Sigmoid colon (tissue), 7 donors: ENCODE results near the gene CCNYL1. TPM values are rescaled to one million over a fixed set of nuclear protein-coding genes. Genes with fewer than 3 reads are reported as not detected.

Experiments
- DNase-seq: peaks from one replicate; pipeline ENCODE4 v3.0.0-alpha.2; 2019
- H3K27ac ChIP-seq, 4 donors: fragments of 200-600 bp; sonication (generic); one replicate each; pipeline ENCODE4 v1.5.1; 2016 to 2019; ENCODE audit warnings: mild to moderate bottlenecking in 1 of 4
- H3K27me3 ChIP-seq, 3 donors: fragments of 200-600 bp; sonication (generic); one replicate each; pipeline ENCODE4 v1.5.1; 2019; ENCODE audit warnings: mild to moderate bottlenecking in 1 of 3
- H3K36me3 ChIP-seq, 4 donors: fragments of 200-600 bp; sonication (generic); one replicate each; pipeline ENCODE4 v1.5.1; 2016 to 2019
- H3K4me1 ChIP-seq, 4 donors: fragments of 200-600 bp; sonication (generic); one replicate each; pipeline ENCODE4 v1.5.1; 2017 to 2019
- H3K4me3 ChIP-seq, 4 donors: fragments of 200-600 bp; sonication (generic); one replicate each; pipeline ENCODE4 v1.5.1; 2017 to 2019; ENCODE audit warnings: mild to moderate bottlenecking in 2 of 4, moderate library complexity in 1 of 4
- H3K9me3 ChIP-seq, 4 donors: fragments of 200-600 bp in 3 of 4; sonication (generic) in 3 of 4; one replicate each; pipeline versions ENCODE4 v1.5.1 to v1.6.1; 2013 to 2019
- CTCF ChIP-seq, 4 experiments: fragments of 450-650 bp in 3 of 4; fragments of 200-600 bp in 1 of 4; IDR thresholded peaks; one replicate each; pipeline ENCODE4 v1.5.1; 2016 to 2019; ENCODE audit warnings: antibody characterized with exemption in 4 of 4, mild to moderate bottlenecking in 3 of 4, moderate library complexity in 2 of 4
- EP300 ChIP-seq, 4 donors: sonication (generic); formaldehyde crosslinking; IDR thresholded peaks; one replicate each; pipeline ENCODE4 v1.6.1; 2017; ENCODE audit warnings: antibody characterized with exemption in 4 of 4
- POLR2A ChIP-seq, 2 donors: fragments of 450-650 bp; IDR thresholded peaks; one replicate each; pipeline ENCODE4 v1.6.1; 2016; ENCODE audit warnings: antibody characterized with exemption in 2 of 2, mild to moderate bottlenecking in 2 of 2, moderate library complexity in 2 of 2
- POLR2AphosphoS5 ChIP-seq, 4 donors: sonication (generic); formaldehyde crosslinking; IDR thresholded peaks; one replicate each; pipeline ENCODE4 v1.6.1; 2017; ENCODE audit warnings: antibody characterized with exemption in 4 of 4
- WGBS, 2 donors: extraction: QIAGEN DNeasy Blood & Tissue Kit; methylation state at CpG; one replicate each; pipeline ENCODE4 v1.1.7; 2013; 5-methylcytosine and 5-hydroxymethylcytosine counted together
- intact Hi-C: fragments of 100-400 bp; cut with DNase I; formaldehyde crosslinking; loops from one replicate; pipeline ENCODE4 v1.15.1; 2023
- polyA plus RNA-seq, 3 donors: library from polyadenylated mRNA; stranded (reverse); fragments of 200-250 nt; gene quantifications; one replicate each; pipeline ENCODE4 v1.2.3, GENCODE V29; 2013
- small RNA-seq, 3 donors: library from RNA; depleted of rRNA; stranded (forward); fragments of <200 nt; gene quantifications; one replicate each; pipeline ENCODE3, GENCODE V24; 2016
- total RNA-seq, 4 donors: library from RNA; depleted of rRNA; stranded (reverse); fragments of >200 nt; gene quantifications; one replicate each; pipeline ENCODE4 v1.1.0, GENCODE V29; 2016
- donor health status: healthy with polysubstance abuse.
- donor health status: Bipolar disorder and iron deficiency.
- donor health status: healthy.

CCNYL1 gene
- total and polyA plus RNA-seq, 7 donors = 9.2 to 49.5 (median 17.8) TPM

GRCh38 chr2:207792244-207792785 is 80.9 kb downstream of the CCNYL1 start:
- H3K27ac ChIP-seq = no peak overlapping the region

GRCh38 chr2:207796585-207797350 is 85.3 kb downstream of the CCNYL1 start:
- Histone ChIP-seq H3K4me3 (no peak overlapping the region), H3K36me3 (no peaks in the 10 kb centered on the region), H3K27me3 (no peaks in the 10 kb centered on the region), H3K4me1 (peaks cover 0 to 16% (median 14%) of the 10 kb centered on the region in 4 donors), H3K27ac (no peak overlapping the region), H3K9me3 (no peaks in the 10 kb centered on the region)
- intact Hi-C loops = no loop called here
- WGBS, 2 donors = 24 to 68% methylated on average over 8 of the region's 8 CpGs
- TF ChIP-seq POLR2AphosphoS5 (IDR thresholded peaks at IDR 0.05) (no peak), CTCF (IDR thresholded peaks at IDR 0.05) (no peak), POLR2A (IDR thresholded peaks at IDR 0.05) (no peak), EP300 (IDR thresholded peaks at IDR 0.05) (no peak)
- no peak for DNase-seq

More at GRCh38 chr2:207792244-207792785, 80.9 kb downstream of the CCNYL1 start:
- Histone ChIP-seq H3K4me1 (peaks cover 0 to 16% (median 13%) of the 10 kb centered on the region in 4 donors), H3K4me3 (no peak overlapping the region), H3K36me3 (no peaks in the 10 kb centered on the region), H3K9me3 (no peaks in the 10 kb centered on the region), H3K27me3 (no peaks in the 10 kb centered on the region)
- WGBS, 2 donors = 43 to 59% methylated on average over 5 to 6 of the region's 6 CpGs
- TF ChIP-seq CTCF (IDR thresholded peaks at IDR 0.05) (no peak), POLR2A (IDR thresholded peaks at IDR 0.05) (no peak), EP300 (IDR thresholded peaks at IDR 0.05) (no peak), POLR2AphosphoS5 (IDR thresholded peaks at IDR 0.05) (no peak)
- DNase-seq = no peak
- intact Hi-C loops = no loop called here

DNA sequence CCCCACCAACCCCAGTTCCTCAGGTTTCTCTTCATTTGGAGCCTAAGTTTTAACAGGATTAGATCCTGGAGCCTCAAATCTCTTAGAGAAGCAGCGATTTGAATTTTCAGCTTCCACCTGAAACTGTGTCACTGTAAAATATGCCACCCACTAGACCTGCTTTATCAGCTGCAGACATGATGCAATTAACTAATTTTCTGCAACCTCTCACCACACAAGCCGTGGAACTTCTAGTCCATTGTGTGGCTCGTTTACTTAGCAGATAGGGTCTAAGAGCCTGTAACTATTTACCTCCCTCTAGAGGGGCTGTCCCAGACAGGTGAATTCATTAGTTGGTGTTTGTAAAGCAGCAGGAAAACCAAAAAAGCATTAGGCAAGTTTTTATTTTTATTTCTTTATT is 89.8 kb downstream of the CCNYL1 start:
- no peak for DNase-seq
- Histone ChIP-seq H3K4me1 (peaks cover 0 to 11% (median 9%) of the 10 kb centered on the region in 4 donors), H3K27ac (no peak overlapping the region), H3K36me3 (no peaks in the 10 kb centered on the region), H3K9me3 (no peaks in the 10 kb centered on the region), H3K4me3 (no peak overlapping the region), H3K27me3 (no peaks in the 10 kb centered on the region)
- intact Hi-C loops = no loop called here
- TF ChIP-seq EP300 (IDR thresholded peaks at IDR 0.05) (no peak), POLR2AphosphoS5 (IDR thresholded peaks at IDR 0.05) (no peak), CTCF (IDR thresholded peaks at IDR 0.05) (no peak), POLR2A (IDR thresholded peaks at IDR 0.05) (no peak)
- 15 to 43% methylated on average over 3 of the region's 3 CpGs for WGBS, 2 donors

GRCh38 chr2:207802650-207803049 is 91.2 kb downstream of the CCNYL1 start:
- 12 to 64% methylated on average over 6 of the region's 6 CpGs for WGBS, 2 donors
- H3K4me3 ChIP-seq = no peak overlapping the region
- no peak for DNase-seq
- H3K9me3 ChIP-seq = no peaks in the 10 kb centered on the region
- intact Hi-C loops = no loop called here
- H3K36me3 ChIP-seq = no peaks in the 10 kb centered on the region
- no peak overlapping the region for H3K27ac ChIP-seq
- no peaks in the 10 kb centered on the region for H3K4me1 ChIP-seq
- H3K27me3 ChIP-seq = no peaks in the 10 kb centered on the region
- TF ChIP-seq POLR2AphosphoS5 (IDR thresholded peaks at IDR 0.05) (no peak), EP300 (IDR thresholded peaks at IDR 0.05) (no peak), POLR2A (IDR thresholded peaks at IDR 0.05) (no peak), CTCF (IDR thresholded peaks at IDR 0.05) (no peak)

Small RNA genes lying within 50 kb of the gene (small RNA-seq; reads per million reads assigned to genes)
- gene RF00019 = 0 reads per million in 3 donors
- gene RNU6-664P = 0 reads per million in 3 donors

Other genes with a start within 250 kb of the CCNYL1 start
- 10 to 100 TPM; 31.3 to 52.0 (median 47.0) TPM for gene CREB1, start 181.7 kb upstream of the CCNYL1 start, total RNA-seq
- 10 to 100 TPM in 1 of 3 donors, 1 to 10 TPM in 2; 7.2 to 11.7 (median 9.5) TPM for gene CREB1, start 181.7 kb upstream of the CCNYL1 start, polyA plus RNA-seq
- gene METTL21A, start 86.2 kb upstream of the CCNYL1 start, total RNA-seq = 10 to 100 TPM; 12.9 to 23.5 (median 20.5) TPM
- gene METTL21A, start 86.2 kb upstream of the CCNYL1 start, polyA plus RNA-seq = 10 to 100 TPM; 18.0 to 43.0 (median 22.8) TPM
- gene FZD5, start 58.3 kb downstream of the CCNYL1 start, total RNA-seq = 10 to 100 TPM; 29.3 to 52.0 (median 37.4) TPM
- 10 to 100 TPM in 1 of 3 donors, 1 to 10 TPM in 2; 6.5 to 28.4 (median 7.8) TPM for gene FZD5, start 58.3 kb downstream of the CCNYL1 start, polyA plus RNA-seq